Measurements from ENCODE around the gene COBL.

The COBL gene

DNA sequence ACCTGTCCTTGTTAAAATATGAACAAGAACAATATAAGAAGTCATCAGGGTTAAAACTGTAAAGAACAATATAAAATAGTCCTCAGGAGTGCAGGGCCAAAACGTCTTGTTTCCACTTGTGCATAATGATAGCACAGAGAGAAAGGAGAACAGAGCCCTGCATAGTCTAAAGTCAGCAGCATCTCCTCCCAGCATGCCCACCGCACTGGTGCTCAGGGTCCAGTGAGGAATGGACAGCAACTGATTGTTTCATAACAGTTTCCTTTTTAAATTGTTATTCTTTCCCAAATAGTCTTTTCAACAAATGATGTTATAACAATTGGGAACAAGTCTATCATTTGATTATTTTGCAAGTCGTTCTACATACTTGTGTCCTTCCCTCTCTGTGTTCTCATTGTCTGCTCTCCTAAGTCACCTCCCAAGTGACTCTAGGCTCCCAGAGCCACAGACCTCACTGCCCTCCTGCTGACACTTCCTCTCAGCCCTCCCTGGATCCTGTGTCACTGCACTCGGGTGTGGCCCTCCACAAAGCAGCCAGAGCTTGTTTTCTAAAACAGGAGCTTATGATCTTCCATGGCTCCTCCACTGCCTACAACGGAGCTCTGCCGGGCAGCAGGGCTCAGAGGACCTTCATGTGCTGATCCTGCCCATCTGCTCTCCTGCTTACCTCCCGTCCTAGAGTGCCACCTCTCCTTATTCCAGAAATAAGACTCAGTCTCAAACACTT, 27.6 kb downstream of the COBL start:
- TF ChIP-seq CTCF (IDR thresholded peaks at IDR 0.05; ENCODE audit: low read depth, low read length, missing control alignments), result no peak
- in situ Hi-C loops (cut with HindIII; ENCODE audit: low pct_ligation_motif_present, low sequenced_read_pairs), result no loop called here

DNA sequence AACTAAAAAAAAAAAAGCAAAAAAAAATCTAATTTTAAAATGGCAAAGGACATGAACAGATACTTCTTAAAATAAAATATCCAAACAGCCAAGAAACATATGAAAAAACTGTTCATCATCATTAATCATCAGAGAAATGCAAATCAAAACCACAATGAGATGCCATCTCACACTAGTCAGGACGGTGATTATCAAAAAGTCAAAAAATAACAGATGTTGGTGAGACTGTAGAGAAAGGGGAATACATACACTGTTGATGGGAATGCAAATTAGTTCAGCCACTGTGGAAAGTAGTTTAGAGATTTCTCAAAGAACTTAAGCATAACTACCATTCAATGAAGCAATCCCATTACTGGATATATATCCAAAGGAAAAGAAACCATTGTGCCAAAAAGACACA, 30.2 kb downstream of the COBL start:
- H3K27me3 ChIP-seq (replicated peaks), result no peaks in the 10 kb centered on the region
- no peak for DNase-seq
- no peaks in the 10 kb centered on the region for H3K36me3 ChIP-seq (replicated peaks)
- in situ Hi-C loops (cut with HindIII; ENCODE audit: low pct_ligation_motif_present, low sequenced_read_pairs), result no loop called here
- H3K27ac ChIP-seq, result no peak overlapping the region
- TF ChIP-seq CTCF (IDR thresholded peaks at IDR 0.05; ENCODE audit: low read depth, low read length, missing control alignments), result no peak
- H3K4me3 ChIP-seq (ENCODE audit: low read depth, low read length), result no peak overlapping the region

More for the DNA sequence above, 27.6 kb downstream of the COBL start:
- H3K27ac ChIP-seq, result no peak overlapping the region
- H3K36me3 ChIP-seq (replicated peaks), result no peaks in the 10 kb centered on the region
- no peak overlapping the region for H3K4me3 ChIP-seq (ENCODE audit: low read depth, low read length)
- DNase-seq, result no peak
- H3K27me3 ChIP-seq (replicated peaks), result no peaks in the 10 kb centered on the region

DNA sequence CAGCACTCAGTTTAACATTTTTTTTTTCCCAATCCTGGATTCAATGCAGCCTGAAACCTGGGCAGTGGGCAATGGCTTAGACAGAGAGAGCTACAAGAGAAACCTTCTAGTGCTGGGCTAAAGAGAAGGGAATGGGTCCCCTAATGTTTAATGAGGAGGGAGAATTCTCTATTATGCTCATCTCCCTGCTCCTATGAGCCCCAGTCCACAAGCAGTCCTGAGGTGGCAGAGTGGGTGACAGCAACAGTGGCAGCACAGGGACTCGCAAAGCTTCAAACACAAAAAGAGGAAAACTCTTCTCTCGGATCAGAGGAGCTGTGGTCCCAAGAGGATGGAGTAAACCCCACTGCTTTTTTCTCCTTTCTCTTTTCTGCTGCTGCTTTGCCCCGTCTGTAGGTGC, 36.5 kb downstream of the COBL start:
- DNase-seq, result no peak
- no peak for TF ChIP-seq CTCF (IDR thresholded peaks at IDR 0.05; ENCODE audit: low read depth, low read length, missing control alignments)
- Histone ChIP-seq H3K27me3 (replicated peaks) (no peaks in the 10 kb centered on the region), H3K4me3 (ENCODE audit: low read depth, low read length) (no peak overlapping the region), H3K27ac (no peak overlapping the region), H3K36me3 (replicated peaks) (no peaks in the 10 kb centered on the region)
- in situ Hi-C loops (cut with HindIII; ENCODE audit: low pct_ligation_motif_present, low sequenced_read_pairs), result no loop called here

DNA sequence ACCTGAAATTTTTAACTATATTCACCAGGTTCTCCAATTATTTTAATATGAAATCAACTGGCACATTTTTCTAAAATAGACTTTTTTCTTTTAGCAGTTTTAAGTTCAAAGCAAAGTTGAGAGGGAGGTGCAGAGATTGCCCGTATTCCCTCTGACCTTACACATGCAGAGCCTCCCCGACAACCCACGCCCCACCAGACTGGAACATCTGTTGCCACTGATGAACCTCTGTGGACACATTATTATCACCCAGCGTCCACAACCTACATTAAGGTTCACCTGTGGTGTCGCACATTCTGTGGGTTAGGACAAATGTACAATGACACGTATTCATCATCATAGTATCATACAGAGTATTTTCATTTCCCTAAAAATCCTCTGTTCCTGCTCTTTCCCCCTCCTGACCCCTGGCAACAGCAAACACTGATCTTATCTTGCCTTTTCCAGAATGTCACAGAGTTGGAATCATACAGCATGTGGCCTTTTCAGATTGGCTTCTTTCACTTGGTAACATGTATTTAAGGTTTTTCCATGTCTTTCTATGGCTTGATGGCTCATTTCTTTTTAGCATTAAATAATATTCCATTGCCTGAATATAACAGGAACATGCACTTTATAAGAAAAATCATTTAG, 37.1 kb downstream of the COBL start:
- DNase-seq, result no peak
- Histone ChIP-seq H3K27me3 (replicated peaks) (no peaks in the 10 kb centered on the region), H3K27ac (no peak overlapping the region), H3K36me3 (replicated peaks) (no peaks in the 10 kb centered on the region), H3K4me3 (ENCODE audit: low read depth, low read length) (no peak overlapping the region)
- in situ Hi-C loops (cut with HindIII; ENCODE audit: low pct_ligation_motif_present, low sequenced_read_pairs), result no loop called here
- no peak for TF ChIP-seq CTCF (IDR thresholded peaks at IDR 0.05; ENCODE audit: low read depth, low read length, missing control alignments)

- H3K27me3 ChIP-seq (replicated peaks), result no peaks in the 10 kb centered on the region
- H3K27ac ChIP-seq, result no peak overlapping the region
- in situ Hi-C loops (cut with HindIII; ENCODE audit: low pct_ligation_motif_present, low sequenced_read_pairs), result no loop called here
- no peaks in the 10 kb centered on the region for H3K36me3 ChIP-seq (replicated peaks)
- H3K4me3 ChIP-seq (ENCODE audit: low read depth, low read length), result no peak overlapping the region
- no peak for TF ChIP-seq CTCF (IDR thresholded peaks at IDR 0.05; ENCODE audit: low read depth, low read length, missing control alignments)
- no peak for DNase-seq
These were observed 37.8 kb downstream of the COBL start for GRCh38 chr7:51278797-51279196.

Measured in brain microvascular endothelial cell (primary cell).